Measurements from ENCODE around the gene HIP1R. TPM values are rescaled to one million over a fixed set of nuclear protein-coding genes. Genes with fewer than 3 reads are reported as not detected.

HIP1R gene
- total and polyA plus RNA-seq, 2 experiments from 2014 or later = 8.0 to 22.1 TPM

- Histone ChIP-seq H3K27me3 (ENCODE audit: insufficient read depth) (no peaks in the 10 kb centered on the region), H3K79me2 (replicated peaks; ENCODE audit: insufficient read depth) (no peaks in the 10 kb centered on the region), H3K4me1 (ENCODE audit: insufficient read depth) (0 out of 2 replicates have a peak, but pooled peaks cover under 1% of the 10 kb centered on the region), H3K4me2 (no peak overlapping the region), H3K36me3 (ENCODE audit: insufficient read depth) (no peaks in the 10 kb centered on the region; the same call in 1 of the 2 replicates), H4K20me1 (replicated peaks; ENCODE audit: insufficient read depth) (no peaks in the 10 kb centered on the region), H2AFZ (peak overlapping the region; percentile 35), H3F3A (replicated peaks; ENCODE audit: low read depth) (no peaks in the 10 kb centered on the region), H3K9me2 (ENCODE audit: insufficient read depth) (no peaks in the 10 kb centered on the region), H3K27ac (ENCODE audit: low read depth) (no peak overlapping the region), H3K4me3 (no peak overlapping the region)
- DNase-seq (ENCODE audit: low spot score) (no peak), ATAC-seq (no peak)
- Mint-ChIP-seq H3K4me1 (no peaks in the 10 kb centered on the region), H3K4me3 (no peak overlapping the region), H3K9me3 (no peaks in the 10 kb centered on the region), H3K36me3 (ENCODE audit: low read depth) (no peaks in the 10 kb centered on the region), H3K27me3 (ENCODE audit: insufficient read depth, low read depth, poor library complexity) (no peaks in the 10 kb centered on the region), H3K27ac (no peak overlapping the region)
- TF ChIP-seq STAT1 (IDR thresholded peaks at IDR 0.05; ENCODE audit: unreplicated experiment) (no peak), ZNF462 (CRISPR knock-in tag; IDR thresholded peaks at IDR 0.05) (no peak), ZNF114 (CRISPR knock-in tag; IDR thresholded peaks at IDR 0.05) (no peak), ETS1 (IDR thresholded peaks at IDR 0.05) (no peak), CTCF (conservative IDR thresholded peaks at IDR 0.05; ENCODE audit: low read depth in 2 of 2) (no peak), EZH2phosphoT487 (IDR thresholded peaks at IDR 0.05; ENCODE audit: unreplicated experiment) (no peak), EZH2 (IDR thresholded peaks at IDR 0.05; ENCODE audit: low read depth, unreplicated experiment) (no peak), REST (IDR thresholded peaks at IDR 0.05; ENCODE audit: unreplicated experiment) (no peak), NANOG (IDR thresholded peaks at IDR 0.05; ENCODE audit: borderline replicate concordance) (no peak), CREB1 (CRISPR knock-in tag; IDR thresholded peaks at IDR 0.05; ENCODE audit: low read depth) (no peak), ZNF331 (CRISPR knock-in tag; IDR thresholded peaks at IDR 0.05; ENCODE audit: low read depth) (no peak), JUNB (IDR thresholded peaks at IDR 0.05; ENCODE audit: unreplicated experiment) (no peak), POLR2AphosphoS5 (IDR thresholded peaks at IDR 0.05; ENCODE audit: low read depth) (no peak)
Observed at GRCh38 chr12:122785503-122785902, 49.8 kb upstream of the HIP1R start.

Data from GM23338 (cell line).